ENCODE data around the gene TLL2. TPM values are rescaled to one million over a fixed set of nuclear protein-coding genes. Genes with fewer than 3 reads are reported as not detected.

The TLL2 gene
- total and polyA plus RNA-seq, 9 of the 15 experiments (the other 6 are each of a cell fraction or from before 2014, with no cell fraction given) = 0.09 TPM; not detected in 8

DNA sequence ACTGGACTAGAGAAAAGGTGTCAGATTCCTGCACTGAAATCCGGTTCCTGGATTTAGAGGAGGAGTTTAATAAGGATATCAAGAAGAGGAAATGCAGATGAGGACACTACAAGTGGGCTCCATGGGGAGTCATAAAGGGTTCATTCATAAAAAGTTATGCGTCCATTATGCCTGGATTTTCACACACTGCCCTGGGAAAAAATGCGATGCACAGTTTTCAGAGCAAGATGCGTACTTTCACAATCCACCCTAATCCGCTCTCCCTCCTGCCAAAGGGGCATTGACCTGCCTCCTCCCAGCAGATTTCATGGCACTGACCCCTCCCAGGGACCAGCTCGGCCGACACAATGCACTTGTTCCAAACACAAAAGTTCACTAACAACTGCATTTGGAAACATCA, 112.7 kb downstream of the TLL2 start:
- Histone ChIP-seq H2AFZ (ENCODE audit: low read depth, low read length) (no peak overlapping the region), H3K9me1 (ENCODE audit: control insufficient read depth, insufficient read depth, low read length) (no peaks in the 10 kb centered on the region), H3K4me1 (replicated peaks in 1 of 2; ENCODE audit: control insufficient read depth in 2 of 2, insufficient read depth in 2 of 2, low read length in 2 of 2) (no peaks in the 10 kb centered on the region), H3K9me3 (replicated peaks; ENCODE audit: control insufficient read depth, insufficient read depth, low read depth, low read length) (no peaks in the 10 kb centered on the region), H3K79me2 (ENCODE audit: control insufficient read depth, insufficient read depth, low read length) (no peaks in the 10 kb centered on the region), H3K4me2 (ENCODE audit: insufficient read depth, low read length) (no peak overlapping the region), H3K4me3 (no peak overlapping the region), H4K20me1 (replicated peaks; ENCODE audit: control insufficient read depth, insufficient read depth, low read length) (no peaks in the 10 kb centered on the region), H3K9ac (ENCODE audit: insufficient read depth in 1 of 2, low read depth in 2 of 2, low read length in 2 of 2) (no peak overlapping the region), H3K27ac (ENCODE audit: extremely low read depth, low read depth, low read length) (no peak overlapping the region), H3K27me3 (ENCODE audit: control insufficient read depth in 2 of 2, insufficient read depth in 2 of 2, low read length in 2 of 2) (peaks cover 15 to 26% of the 10 kb centered on the region in 2 experiments; a peak in 4 of 5 replicates), H3K36me3 (ENCODE audit: control insufficient read depth, insufficient read depth, low read length) (no peaks in the 10 kb centered on the region)
- ChIA-PET CTCF (ENCODE audit: low intra/inter-chr PET ratio) (no interaction called here), POLR2A (no interaction called here)
- DNase-seq (ENCODE audit: extremely low read depth in 1 of 4, low spot score in 3 of 4) (no peak), FAIRE-seq (no peak), ATAC-seq (no peak)
- TF ChIP-seq ZNF445 (CRISPR knock-in tag; IDR thresholded peaks at IDR 0.05; ENCODE audit: low read depth) = no peak
- TF ChIP-seq NFATC3 (IDR thresholded peaks at IDR 0.05) = no peak
- TF ChIP-seq, protein P1, sequence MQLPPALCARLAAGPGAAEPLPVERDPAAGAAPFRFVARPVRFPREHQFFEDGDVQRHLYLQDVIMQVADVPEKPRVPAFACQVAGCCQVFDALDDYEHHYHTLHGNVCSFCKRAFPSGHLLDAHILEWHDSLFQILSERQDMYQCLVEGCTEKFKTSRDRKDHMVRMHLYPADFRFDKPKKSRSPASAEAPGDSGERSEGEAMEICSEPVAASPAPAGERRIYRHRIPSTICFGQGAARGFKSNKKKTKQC (CRISPR knock-in tag; IDR thresholded peaks at IDR 0.05) = no peak
- no peak for TF ChIP-seq CC2D1A (IDR thresholded peaks at IDR 0.05)
- TF ChIP-seq TRIM28 (IDR thresholded peaks at IDR 0.05) = no peak
- no peak for TF ChIP-seq GTF2F1 (IDR thresholded peaks at IDR 0.05; ENCODE audit: low read depth, low read length)
- no peak for TF ChIP-seq HINFP (tag; conservative IDR thresholded peaks at IDR 0.05; ENCODE audit: low read depth)
- TF ChIP-seq ELF2 (CRISPR knock-in tag; IDR thresholded peaks at IDR 0.05) = no peak
- TF ChIP-seq, protein P2, sequence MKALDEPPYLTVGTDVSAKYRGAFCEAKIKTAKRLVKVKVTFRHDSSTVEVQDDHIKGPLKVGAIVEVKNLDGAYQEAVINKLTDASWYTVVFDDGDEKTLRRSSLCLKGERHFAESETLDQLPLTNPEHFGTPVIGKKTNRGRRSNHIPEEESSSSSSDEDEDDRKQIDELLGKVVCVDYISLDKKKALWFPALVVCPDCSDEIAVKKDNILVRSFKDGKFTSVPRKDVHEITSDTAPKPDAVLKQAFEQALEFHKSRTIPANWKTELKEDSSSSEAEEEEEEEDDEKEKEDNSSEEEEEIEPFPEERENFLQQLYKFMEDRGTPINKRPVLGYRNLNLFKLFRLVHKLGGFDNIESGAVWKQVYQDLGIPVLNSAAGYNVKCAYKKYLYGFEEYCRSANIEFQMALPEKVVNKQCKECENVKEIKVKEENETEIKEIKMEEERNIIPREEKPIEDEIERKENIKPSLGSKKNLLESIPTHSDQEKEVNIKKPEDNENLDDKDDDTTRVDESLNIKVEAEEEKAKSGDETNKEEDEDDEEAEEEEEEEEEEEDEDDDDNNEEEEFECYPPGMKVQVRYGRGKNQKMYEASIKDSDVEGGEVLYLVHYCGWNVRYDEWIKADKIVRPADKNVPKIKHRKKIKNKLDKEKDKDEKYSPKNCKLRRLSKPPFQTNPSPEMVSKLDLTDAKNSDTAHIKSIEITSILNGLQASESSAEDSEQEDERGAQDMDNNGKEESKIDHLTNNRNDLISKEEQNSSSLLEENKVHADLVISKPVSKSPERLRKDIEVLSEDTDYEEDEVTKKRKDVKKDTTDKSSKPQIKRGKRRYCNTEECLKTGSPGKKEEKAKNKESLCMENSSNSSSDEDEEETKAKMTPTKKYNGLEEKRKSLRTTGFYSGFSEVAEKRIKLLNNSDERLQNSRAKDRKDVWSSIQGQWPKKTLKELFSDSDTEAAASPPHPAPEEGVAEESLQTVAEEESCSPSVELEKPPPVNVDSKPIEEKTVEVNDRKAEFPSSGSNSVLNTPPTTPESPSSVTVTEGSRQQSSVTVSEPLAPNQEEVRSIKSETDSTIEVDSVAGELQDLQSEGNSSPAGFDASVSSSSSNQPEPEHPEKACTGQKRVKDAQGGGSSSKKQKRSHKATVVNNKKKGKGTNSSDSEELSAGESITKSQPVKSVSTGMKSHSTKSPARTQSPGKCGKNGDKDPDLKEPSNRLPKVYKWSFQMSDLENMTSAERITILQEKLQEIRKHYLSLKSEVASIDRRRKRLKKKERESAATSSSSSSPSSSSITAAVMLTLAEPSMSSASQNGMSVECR (CRISPR knock-in tag; IDR thresholded peaks at IDR 0.05) = no peak
- no peak for TF ChIP-seq ARID2 (IDR thresholded peaks at IDR 0.05)
- no peak for TF ChIP-seq ASH1L (IDR thresholded peaks at IDR 0.05; ENCODE audit: borderline replicate concordance, low read depth, partially characterized antibody)
- TF ChIP-seq MCM2 (IDR thresholded peaks at IDR 0.05; ENCODE audit: low read depth) = no peak
- no peak for TF ChIP-seq PHB2 (IDR thresholded peaks at IDR 0.05; ENCODE audit: low read depth)
- no peak for TF ChIP-seq THRAP3 (IDR thresholded peaks at IDR 0.05; ENCODE audit: borderline replicate concordance)
- TF ChIP-seq, protein P3, sequence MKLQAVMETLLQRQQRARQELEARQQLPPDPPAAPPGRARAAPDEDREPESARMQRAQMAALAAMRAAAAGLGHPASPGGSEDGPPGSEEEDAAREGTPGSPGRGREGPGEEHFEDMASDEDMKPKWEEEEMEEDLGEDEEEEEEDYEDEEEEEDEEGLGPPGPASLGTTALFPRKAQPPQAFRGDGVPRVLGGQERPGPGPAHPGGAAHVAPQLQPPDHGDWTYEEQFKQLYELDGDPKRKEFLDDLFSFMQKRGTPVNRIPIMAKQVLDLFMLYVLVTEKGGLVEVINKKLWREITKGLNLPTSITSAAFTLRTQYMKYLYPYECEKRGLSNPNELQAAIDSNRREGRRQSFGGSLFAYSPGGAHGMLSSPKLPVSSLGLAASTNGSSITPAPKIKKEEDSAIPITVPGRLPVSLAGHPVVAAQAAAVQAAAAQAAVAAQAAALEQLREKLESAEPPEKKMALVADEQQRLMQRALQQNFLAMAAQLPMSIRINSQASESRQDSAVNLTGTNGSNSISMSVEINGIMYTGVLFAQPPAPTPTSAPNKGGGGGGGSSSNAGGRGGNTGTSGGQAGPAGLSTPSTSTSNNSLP (IDR thresholded peaks at IDR 0.05; ENCODE audit: borderline replicate concordance, low read depth, low read length) = no peak
- in situ Hi-C loops (cut with MboI) = no loop called here
- intact Hi-C loops (cut with micrococcal nuclease) = no loop called here
- BruUV-seq (replicated peaks) = no TSS peak
- WGBS (ENCODE audit: insufficient coverage, low coverage, missing lambda C conversion rate) = 2% methylated on average over 6 of the region's 7 CpGs

Data from K562 (cell line).